Tibial nerve (tissue), 4 donors: ENCODE results near the gene CENPP.
"Not testable (repeated sequence)": the region's sequence is repeated elsewhere in the genome, so short reads cannot be mapped to it uniquely, and the experiment has no call there.

Source experiments
- CTCF ChIP-seq, 5 experiments: fragments of 200-600 bp in 3 of 5; fragments of 450-650 bp in 2 of 5; sonication (generic) in 3 of 5; IDR thresholded peaks; one replicate each; pipeline ENCODE4 v1.5.1; 2016 to 2019; ENCODE audit warnings: antibody characterized with exemption in 5 of 5, mild to moderate bottlenecking in 3 of 5, moderate library complexity in 2 of 5
- EP300 ChIP-seq, 2 donors: sonication (generic); formaldehyde crosslinking; IDR thresholded peaks; one replicate each; pipeline ENCODE4 v1.6.1; 2017; ENCODE audit warnings: antibody characterized with exemption in 2 of 2, mild to moderate bottlenecking in 1 of 2
- POLR2A ChIP-seq, 2 donors: fragments of 450-650 bp; IDR thresholded peaks; one replicate each; pipeline ENCODE4 v1.6.1; 2017; ENCODE audit warnings: antibody characterized with exemption in 2 of 2, mild to moderate bottlenecking in 2 of 2, moderate library complexity in 2 of 2

GRCh38 chr9:92573612-92574011 lies 247.9 kb downstream of the CENPP start:
- TF ChIP-seq CTCF, POLR2A, EP300 (IDR thresholded peaks at IDR 0.05): not testable (repeated sequence)
